GM12878 (cell line): Measurements from ENCODE around the gene AZU1.
"Not testable (repeated sequence)": the region's sequence is repeated elsewhere in the genome, so short reads cannot be mapped to it uniquely, and the experiment has no call there.

ENCODE experiments used
- ATF3 ChIP-seq: IDR thresholded peaks from 2 replicates; pipeline ENCODE4 v1.6.1; 2011; ENCODE audit warnings: low read depth, mild to moderate bottlenecking, low read length, moderate library complexity, borderline replicate concordance; ENCODE audit errors: extremely low read depth
- RUNX3 ChIP-seq: IDR thresholded peaks from 2 replicates; pipeline ENCODE4 v1.6.1; 2012; ENCODE audit warnings: low read length, inconsistent platforms

- TF ChIP-seq ATF3, RUNX3: not testable (repeated sequence)
Measured at GRCh38 chr19:842802-843179, 15.2 kb downstream of the AZU1 start.
